Hepatocyte (in vitro differentiated cells): ENCODE results near the gene DAAM2.

Experiments
- EZH2 ChIP-seq: fragments of 200-600 bp; sonication (generic); IDR thresholded peaks from 2 replicates; pipeline ENCODE4 v1.6.1; 2016; ENCODE audit warnings: antibody characterized with exemption, mild to moderate bottlenecking, borderline replicate concordance
- EZH2phosphoT487 ChIP-seq: fragments of 200-600 bp; sonication (generic); IDR thresholded peaks from one replicate; pipeline ENCODE4 v1.6.1; 2018; ENCODE audit warnings: antibody characterized with exemption, mild to moderate bottlenecking, low read depth, moderate library complexity; ENCODE audit not compliant: unreplicated experiment, severe bottlenecking
- TF ChIP-seq, protein P1 (sequence below): fragments of 200-600 bp; sonication (generic); IDR thresholded peaks from 2 replicates; pipeline ENCODE4 v1.5.1; 2016; ENCODE audit warnings: antibody characterized with exemption, mild to moderate bottlenecking; ENCODE audit not compliant: poor library complexity

DNA sequence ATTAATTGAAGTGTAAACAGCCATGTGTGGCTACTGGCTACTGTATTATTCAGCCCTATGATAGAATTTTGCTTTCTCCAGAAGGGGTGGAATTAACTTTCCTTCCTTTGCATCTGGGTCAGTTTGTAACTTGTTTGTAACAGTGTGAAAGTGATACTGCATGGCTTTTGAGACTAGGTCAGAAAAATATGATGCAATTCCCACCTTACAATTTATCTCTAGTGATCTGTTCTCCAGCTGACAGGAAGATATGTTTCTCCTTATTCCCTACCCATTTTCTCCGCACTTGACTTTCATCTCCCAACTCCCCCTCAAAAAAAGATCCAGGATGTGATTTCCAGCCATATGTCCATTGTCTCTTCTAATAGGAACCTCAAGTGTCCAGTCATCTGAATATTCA is 144.7 kb downstream of the DAAM2 start:
- TF ChIP-seq EZH2 (no peak), EZH2phosphoT487 (no peak)
- TF ChIP-seq, protein P1, sequence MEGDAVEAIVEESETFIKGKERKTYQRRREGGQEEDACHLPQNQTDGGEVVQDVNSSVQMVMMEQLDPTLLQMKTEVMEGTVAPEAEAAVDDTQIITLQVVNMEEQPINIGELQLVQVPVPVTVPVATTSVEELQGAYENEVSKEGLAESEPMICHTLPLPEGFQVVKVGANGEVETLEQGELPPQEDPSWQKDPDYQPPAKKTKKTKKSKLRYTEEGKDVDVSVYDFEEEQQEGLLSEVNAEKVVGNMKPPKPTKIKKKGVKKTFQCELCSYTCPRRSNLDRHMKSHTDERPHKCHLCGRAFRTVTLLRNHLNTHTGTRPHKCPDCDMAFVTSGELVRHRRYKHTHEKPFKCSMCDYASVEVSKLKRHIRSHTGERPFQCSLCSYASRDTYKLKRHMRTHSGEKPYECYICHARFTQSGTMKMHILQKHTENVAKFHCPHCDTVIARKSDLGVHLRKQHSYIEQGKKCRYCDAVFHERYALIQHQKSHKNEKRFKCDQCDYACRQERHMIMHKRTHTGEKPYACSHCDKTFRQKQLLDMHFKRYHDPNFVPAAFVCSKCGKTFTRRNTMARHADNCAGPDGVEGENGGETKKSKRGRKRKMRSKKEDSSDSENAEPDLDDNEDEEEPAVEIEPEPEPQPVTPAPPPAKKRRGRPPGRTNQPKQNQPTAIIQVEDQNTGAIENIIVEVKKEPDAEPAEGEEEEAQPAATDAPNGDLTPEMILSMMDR, result no peak
